CD4-positive, alpha-beta T cell treated with Interleukin-6 for 4 hours (primary cell): Measurements from ENCODE around the gene NCOA4.
"Not testable (repeated sequence)": the region's sequence is repeated elsewhere in the genome, so short reads cannot be mapped to it uniquely, and the experiment has no call there.

Source experiments
- DNase-seq: peaks from one replicate; pipeline ENCODE4 v3.0.0-alpha.2; 2020; ENCODE audit warnings: mixed read lengths

NCOA4 gene

DNA sequence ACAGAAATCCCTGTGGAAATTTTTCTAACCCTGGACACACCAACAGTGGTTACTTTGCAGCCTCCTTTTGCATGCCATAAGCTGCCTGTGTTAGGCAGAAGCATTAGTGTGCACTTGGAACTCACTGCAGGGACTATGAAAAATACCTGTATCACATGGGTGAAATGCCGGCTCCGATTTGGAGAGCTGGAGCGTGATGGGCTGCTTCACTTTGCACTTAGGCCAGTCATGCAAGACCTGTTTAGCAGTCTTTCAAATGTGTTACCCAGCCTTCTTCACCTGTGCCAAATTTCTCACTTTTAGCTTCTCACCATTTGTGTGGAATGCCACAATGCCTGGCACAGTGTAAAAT lies 11.3 kb downstream of the NCOA4 start:
- DNase-seq: no peak

DNA sequence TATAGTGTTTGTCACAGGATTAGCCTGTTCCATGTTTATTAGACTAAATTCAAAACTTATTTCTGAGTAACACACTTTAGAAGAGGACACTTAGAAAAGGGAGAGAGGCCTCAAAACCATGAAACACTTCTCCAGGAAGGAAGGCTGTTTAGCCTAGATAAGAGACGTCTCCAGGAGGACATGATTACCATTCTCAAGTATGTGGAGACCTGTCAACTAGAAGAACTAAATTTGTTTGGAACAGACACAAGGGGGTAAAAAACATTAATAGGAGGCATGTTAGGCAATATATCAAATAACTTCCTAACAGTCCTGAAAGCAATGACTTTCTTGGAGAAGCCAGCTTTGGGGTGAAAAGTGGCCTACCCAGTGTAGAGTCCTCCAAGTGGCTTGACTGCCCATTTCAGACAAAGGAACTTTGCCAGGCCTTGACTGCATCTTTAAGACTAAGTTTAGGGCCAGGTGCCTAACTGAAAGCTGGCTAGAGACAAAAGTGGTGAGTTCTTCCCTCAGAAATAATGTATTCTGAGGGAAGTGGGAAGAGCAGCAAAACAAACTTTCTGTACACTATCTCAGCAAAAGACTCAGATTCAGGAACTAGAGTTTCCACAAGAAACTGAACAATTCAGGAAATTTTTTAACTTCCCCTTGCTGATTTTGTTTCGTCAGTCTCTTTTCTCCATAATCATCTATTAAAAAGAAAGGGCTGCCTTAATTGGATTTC lies 11.8 kb downstream of the NCOA4 start:
- no peak for DNase-seq

DNA sequence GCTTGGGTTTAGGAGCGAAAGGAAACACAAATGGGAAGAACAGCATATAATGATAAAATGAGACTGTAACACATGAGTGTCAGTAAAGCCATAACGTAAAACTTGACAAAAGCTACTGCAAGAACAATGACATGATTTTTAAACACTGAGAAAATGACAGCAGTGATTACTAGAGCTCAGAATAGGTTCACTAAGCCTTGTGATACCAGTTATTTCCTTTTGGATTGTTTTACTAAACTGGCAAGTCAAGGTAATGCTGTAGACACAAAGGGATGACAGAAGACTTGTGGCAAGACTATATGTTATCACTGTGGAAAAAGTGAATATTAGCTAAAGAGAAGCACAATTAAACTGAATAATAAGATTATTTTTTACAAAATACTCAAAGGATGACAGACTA lies 12.7 kb downstream of the NCOA4 start:
- no peak for DNase-seq

DNA sequence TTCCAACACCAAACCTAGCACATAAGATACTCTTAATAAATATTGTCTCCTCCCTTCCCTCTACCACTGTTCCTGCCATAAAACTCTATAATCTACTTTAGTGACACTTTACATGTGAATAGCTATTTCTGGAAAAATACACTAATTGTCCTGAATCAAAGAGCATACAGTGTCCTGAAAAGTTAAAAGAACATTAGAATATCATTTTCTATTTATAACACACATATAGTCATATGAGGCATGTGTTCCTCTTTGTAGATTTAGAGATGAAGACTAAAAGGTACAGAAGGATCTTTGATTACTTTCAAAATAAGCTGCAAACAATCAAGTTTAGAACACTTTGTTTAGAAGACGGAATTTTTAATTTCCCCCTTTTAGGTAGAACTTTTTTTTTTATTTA lies 13.6 kb downstream of the NCOA4 start:
- no peak for DNase-seq

DNA sequence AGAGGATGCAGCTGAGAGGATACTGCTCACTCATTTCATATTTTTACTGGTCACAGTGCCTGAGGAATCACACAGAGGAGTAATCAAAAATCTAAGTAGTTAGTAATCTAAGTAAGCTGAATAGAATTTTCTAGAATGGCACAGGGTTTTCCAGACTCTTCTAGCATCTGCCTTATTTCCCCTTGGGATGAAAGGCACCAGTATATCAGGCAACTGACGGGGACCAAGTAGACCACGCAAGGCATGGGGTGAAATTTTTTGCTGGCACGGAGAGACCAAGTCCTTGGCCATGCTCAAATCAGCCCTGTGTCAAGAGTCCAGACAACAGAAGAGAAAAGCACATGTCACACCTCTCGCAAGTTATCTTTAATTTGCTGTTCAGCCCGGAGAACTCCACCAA lies 14.2 kb downstream of the NCOA4 start:
- DNase-seq: no peak

DNA sequence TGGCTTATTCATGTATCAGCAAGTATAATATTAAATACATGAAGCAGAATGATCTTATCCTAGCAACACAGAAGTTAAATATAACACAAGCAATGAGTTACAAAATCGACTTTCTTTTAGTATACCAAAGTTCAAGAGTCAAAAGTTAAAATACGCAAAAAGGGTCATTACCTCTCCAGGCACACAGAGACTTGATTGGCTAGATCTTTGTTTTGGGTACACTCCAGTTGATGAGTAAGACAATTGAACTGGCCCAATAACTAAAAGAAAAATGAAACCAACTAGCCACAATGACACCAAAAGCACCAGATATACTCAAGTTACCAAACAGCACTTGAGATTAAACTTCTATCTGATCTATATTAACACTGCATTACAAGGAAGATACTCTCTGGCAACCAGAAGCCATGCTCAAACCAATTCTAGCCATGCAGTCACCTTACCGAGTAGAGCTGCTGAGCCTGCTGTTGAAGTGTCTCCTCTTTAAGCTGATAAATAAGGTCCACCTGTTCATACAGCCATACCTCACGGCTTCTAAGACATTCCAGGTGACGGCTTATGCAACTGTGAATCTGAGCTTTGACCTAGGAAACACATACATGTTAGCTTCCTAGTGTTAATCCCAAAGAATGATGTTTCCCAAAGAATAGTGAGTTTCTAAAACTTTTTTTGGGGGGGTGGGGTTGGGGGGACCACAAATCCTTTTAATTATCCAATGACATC lies 15.6 kb downstream of the NCOA4 start:
- DNase-seq: no peak

DNA sequence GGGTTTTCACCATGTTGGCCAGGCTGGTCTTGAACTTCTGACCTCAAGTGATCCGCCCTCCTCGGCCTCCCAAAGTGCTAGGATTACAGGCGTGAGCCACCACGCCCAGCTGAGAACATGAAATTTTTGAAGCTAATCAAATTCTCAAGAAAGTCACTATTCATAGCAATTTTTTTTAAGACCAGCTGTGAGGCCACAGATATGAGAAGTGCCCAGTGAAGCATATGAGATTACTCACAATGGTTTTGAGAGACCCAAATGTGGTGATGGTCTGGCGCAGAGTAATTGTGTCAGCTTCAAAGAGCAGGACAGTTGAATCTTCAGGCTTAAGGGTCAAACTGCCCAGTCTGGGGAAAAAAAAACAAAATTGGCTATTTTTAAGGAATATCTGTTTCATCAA lies 16.2 kb downstream of the NCOA4 start:
- DNase-seq: no peak

DNA sequence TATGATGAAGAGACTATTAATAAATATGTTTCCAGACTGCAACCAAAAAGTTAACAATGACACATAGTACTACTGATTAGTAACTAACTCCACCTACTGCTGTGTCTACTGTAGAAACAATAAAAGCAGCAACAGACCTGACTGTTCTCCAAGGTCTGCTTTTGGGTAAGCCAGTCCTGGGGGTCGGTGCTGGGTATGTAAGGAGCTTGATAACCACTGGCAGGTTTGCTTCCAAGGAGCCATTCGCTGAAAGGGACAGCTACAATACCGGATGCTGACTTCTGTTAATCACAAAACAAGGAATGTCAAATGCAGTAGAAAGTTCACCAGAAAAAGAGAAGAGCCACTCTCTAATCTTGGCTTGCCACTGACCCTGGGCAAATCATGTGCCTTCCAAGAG lies 17.7 kb downstream of the NCOA4 start:
- no peak for DNase-seq

DNA sequence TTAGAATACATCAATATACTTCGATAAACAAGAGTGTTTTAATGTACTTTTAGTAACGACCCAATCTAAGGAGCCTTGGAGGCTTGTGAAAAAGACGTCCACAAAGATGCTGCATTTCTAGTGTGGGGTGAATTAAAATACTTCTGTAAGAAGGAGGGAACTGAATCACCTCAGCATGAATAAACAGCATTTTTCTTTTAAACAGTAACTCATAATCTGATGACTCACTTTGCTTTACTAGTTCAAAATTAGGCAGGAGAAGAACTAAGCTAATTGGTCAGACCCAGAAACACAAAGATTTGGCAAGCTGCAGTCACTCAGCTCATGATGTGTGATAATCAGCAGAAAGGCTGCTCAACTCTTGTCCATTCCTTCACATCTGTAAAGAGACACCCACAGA lies 24.2 kb downstream of the NCOA4 start:
- DNase-seq: no peak

DNA sequence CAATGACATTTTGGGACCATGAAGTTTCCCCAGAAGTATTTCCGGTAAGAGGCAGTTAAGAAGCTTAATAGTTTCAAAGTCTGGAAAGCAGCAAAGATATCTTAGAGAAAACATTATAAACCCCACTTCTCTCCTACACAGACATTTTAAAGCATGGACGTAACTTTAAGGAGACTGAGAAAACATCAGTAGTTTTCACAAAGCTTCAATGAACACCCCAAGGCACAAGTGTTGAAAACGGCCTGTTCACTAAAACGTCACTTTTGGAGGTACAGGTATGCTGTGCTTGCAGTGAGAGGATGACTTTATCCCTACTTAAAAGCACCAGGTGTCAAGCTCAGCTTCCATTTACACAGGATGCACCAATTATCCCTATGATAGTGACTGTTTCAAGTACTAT lies 25.0 kb downstream of the NCOA4 start:
- no peak for DNase-seq

DNA sequence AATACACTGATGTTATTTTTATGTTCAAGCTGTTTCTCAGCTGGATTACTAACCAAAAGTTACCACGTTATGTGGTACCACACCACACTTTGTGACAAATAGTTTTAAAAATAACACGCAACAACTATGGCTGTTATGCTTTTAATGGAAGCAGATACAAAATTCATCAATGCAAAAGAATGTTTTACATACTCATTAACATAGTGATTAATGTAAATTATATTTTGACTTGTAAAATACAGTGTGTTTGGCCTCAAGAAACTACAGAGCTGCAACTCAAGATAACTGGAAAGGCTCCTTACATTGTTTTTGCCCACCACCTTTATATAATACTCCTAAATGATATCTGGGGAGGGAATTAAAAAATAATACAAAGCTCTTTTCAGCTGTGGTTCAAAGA lies 25.5 kb downstream of the NCOA4 start:
- DNase-seq: no peak

DNA sequence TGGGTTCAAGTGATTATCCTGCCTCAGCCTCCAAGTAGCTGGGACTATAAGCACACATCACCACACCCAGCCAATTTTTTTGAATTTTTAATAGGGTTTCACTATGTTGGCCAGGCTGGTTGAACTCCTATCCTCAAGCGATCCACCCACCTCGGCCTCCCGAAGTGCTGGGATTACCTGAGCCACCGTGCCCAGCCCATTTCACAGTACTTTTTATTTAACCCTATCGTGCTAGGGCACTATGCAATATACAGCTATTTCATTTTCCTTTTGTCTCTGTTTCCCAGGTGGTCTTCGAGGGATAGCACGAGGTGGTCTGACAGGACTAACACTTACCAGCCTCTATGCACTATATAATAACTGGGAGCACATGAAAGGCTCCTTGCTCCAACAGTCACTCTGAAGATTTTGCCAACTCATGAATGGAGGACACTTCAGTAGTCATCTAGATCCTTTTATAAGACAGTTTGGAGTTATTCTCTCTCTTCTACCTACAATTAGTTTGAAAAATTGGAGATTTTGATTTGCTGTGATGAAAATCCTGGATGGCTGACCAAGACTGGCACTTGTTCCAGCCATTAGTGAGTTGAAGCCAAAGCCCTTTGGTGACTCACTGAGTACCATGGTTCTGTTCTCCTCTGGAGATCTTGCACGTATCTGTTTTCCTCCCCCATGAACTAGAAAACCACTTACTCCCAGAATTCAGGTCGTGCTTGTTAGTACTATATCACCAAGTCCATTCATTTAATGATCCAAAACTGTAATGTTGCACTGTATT lies 27.3 kb downstream of the NCOA4 start:
- no peak for DNase-seq

DNA sequence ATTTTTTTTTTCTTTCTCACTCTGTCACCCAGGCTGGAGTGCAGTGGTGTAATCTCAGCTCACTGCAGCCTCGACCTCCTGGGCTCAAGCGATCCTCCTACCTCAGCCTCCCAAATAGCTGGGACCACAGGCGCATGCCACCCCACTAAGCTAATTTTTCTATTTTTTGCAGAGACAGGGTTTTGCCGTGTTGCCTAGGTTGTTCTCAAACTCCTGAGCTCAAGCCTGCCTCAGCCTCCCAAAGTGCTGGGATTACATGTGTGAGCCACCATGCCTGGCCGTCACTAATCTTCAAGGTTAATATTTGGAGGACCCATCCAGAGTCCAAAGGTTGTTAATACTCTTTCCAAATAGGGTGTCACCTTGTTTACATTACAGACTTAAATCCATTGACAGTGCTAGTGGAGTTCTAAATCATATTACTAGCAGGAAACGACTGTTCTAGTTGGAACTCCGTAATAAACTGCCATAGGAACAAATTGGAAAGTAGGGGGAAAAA lies 28.2 kb downstream of the NCOA4 start:
- DNase-seq: not testable (repeated sequence)

DNA sequence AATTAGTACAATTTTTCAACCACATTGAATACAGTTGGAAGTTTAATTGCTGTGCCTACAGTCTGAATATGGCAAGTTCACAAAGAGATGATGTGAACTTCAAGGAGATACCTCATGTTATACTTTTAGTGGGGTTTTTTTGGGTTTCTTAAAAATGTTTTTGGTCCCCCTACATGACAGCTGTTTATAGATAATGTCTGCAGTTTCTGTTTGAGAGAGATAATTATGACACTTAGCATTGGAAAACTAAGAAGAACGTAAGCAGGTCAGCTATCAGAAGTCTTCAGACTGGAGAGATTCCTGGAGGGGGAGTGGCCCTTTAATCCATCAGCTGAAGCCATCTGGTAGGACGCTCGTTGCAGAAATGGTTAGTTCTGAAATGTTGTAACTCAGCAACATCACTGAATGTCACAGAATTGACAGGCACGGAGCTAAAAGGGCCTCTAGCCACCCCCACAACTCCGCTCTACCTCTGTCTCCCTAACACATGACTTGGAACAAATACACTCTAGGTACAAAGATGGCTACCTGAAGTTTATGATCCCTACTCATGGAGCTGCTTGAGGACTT lies 29.2 kb downstream of the NCOA4 start:
- no peak for DNase-seq

DNA sequence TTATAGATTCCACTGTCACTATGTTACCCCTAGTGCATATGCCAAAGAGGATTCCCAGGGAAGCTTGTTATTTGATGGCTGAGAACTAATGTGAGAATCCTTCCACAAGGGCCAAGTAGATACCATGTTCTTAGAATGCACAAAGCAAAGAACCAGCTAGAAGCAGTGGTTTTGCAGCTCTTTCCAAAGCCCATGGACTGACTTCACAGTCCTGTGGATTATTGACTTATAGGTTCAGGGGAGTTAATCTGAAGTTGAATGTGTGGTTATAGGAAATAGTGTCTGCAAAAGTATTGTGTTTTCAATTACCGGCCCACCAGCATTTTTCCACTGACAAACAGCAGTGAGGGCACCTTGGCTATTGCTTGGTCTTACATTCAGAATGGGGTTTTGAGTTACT lies 29.9 kb downstream of the NCOA4 start:
- DNase-seq: no peak

DNA sequence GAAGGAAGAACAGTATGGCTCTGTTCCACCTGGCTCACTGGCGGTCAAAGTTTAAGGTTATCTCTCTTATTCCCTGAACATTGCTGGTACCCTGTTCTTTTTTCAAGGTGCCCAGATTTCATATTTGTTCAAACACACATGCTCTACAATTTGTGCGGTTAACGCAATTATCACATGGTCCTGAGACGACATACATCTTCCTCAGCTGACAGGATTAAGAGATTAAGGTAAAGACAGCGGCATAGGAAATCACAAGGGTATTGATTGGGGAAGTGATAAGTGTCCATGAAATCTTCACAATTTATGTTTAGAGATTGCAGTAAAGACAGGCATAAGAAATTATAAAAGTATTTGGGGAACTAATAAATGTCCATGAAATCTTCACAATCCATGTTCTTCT lies 30.5 kb downstream of the NCOA4 start:
- not testable (repeated sequence) for DNase-seq

DNA sequence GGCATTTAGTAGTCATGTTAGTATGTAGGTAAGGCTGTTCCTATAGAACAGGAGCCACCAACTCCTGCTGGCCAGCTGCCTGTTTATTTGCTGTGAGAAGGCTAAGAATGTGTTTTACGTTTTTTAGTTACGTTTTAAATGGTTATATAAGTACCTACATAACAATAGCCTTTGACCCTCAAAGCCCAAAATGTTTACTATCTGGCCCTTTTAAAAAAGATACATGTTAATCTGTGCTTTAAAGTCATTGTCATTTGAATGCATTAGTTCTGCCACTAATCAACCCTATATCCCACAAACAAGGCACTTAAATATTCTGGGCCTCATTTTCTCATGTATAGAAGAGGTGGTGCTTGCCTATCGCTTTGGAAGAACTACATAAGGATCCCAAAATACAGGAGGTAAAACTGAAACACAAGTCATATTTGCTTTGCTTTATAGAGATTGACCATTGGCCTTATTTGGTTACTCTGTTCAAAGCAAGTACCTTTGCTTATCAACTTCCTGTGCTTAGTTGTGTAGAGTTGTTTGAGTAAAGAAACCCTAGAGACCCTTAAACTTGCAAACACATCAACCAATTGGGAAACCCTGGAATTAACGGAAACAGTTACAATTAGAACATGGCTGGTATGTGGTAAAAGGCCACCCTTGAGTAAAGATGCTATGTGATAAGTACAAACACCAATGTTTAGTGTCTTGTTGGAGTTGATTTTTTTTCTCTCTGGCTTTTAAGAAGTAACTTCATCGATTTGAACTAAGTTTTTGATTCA lies 32.2 kb downstream of the NCOA4 start:
- no peak for DNase-seq

DNA sequence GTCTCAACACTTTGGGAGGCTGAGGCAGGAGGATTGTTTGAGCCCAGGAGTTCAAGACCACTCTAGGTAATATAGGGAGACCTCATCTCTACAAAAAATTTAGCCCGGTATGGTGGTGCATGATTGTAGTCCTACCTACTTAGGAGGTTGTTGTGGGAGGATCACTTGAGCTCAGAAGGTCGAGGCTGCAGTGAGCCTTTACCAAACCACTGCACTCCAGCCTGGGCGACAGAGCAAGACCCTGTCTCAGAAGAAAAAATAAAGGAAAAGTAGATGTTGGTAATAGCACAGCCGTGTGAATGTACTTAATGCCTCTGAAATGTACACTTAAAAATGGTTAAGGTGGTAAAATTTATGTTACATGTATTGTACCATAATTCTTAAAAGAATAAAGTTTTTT lies 32.9 kb downstream of the NCOA4 start:
- DNase-seq: no peak

DNA sequence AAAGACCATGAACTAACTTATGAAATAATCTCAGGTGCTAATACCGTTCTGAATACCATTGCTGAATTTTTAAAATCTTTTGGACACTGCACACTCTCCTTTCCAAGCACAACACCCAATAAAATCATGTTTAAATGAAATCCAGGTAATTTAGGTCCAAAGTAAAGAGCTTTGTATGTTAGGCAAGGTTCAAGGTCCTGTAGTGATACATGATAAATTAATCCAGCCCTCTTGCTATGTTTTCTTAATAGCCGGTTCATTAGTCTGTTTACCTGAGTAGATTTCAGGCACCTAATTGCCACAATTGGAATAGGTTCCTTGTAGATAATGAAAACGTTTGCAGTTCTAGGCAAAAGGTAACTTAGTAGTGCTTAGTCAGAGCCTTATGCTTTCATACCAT lies 44.8 kb downstream of the NCOA4 start:
- DNase-seq: not testable (repeated sequence)

DNA sequence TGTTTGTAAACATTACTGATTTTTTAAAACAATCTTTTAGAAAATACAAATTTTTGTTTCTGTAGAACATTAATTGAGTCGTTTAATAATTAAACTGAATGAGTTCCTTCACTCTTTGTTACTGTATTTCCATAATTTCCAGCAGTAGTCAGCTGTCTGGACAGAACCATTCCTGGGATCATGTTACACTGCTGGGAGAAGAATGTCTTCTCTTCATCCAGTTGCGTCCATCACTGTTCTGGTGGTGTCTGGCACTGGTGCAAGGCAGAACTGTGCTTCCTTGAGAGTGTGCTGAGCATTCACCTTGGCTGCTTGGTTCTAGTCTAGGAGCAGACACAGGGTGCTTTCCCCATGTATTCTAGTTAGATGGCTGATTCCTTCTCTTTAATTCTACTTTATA lies 46.0 kb downstream of the NCOA4 start:
- DNase-seq: not testable (repeated sequence)

DNA sequence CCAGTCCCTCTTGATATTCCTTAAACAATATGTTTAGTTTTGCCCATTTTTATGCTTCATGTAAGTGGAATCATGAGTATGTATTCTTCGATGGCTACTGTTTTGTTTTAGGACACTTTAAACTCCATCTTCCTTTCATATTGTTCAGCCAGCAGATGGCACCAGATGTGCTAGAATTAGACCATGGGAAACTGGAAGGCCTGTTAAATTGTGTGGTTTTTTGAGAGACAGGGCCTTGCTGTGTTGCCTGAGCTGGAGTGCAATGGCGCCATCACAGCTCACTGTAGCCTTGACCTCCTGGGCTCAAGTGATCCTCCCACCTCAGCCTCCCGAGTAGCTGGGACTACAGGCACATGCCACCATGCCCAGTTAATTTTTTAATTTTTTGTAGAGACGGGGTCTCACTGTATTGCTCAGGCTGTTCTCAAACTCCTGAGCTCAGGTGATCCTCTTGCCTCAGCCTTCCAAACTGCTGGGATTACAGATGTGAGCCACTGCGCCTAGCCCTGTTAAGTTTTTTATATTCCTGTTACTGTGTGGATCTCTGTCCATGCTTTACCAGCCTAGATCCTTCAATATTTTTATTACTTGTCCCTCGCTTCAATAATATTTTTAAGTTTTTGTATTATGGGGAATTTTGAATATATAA lies 46.8 kb downstream of the NCOA4 start:
- DNase-seq: peak; percentile 42

DNA sequence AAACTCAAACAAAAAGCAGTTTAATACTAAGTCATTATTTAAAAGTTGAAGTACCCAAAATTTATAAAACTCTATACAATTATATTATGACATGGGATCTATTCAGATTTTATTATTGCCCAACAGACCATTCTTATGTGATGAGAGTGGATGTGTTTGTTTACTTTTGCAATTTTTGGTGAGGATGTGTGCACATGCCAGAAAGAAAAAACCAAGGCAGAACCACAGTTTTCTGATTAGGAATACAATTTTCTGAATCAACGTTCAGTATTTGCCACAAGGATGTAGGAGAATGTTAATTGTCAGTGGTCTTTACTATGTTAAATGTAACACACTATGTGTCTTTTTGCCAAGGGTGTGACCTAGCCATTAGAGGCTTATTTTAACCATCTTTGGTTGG lies 49.1 kb downstream of the NCOA4 start:
- not testable (repeated sequence) for DNase-seq
